Hematopoietic multipotent progenitor cell treated with erythropoietin and hydrocortisone succinate and interleukin-3 and kit ligand, for 17 days (in vitro differentiated cells): ENCODE measurements around the gene BCL2L12.

Source experiments
- DNase-seq: peaks from one replicate; pipeline ENCODE4 v3.0.0-alpha.2; 2015; ENCODE audit warnings: low spot score

The BCL2L12 gene

DNA sequence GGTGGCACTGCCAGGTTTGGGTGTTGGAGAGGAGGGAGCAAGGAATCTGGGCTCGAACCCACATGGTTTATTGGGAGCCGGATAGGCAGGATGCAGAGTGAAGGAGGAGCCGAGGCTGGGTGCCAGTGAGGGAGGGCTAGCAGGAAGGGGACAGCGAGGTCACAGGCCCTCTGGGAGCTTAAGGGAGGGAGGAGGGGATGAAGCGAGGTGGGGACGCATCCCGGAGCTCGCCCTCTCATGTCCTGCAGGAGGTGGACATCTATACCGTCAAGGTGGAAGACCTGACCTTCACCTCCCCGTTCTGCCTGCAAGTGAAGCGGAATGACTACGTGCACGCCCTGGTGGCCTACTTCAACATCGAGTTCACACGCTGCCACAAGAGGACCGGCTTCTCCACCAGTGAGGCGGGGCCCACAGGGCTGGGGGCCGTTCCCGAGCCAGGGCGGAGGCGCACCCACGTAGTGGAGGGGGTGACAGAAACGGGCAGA is 20.2 kb downstream of the BCL2L12 start:
- no peak for DNase-seq

- DNase-seq: no peak
Observed at GRCh38 chr19:49686503-49687088, 20.9 kb downstream of the BCL2L12 start.

- DNase-seq: no peak
Observed at GRCh38 chr19:49687150-49687549, 21.4 kb downstream of the BCL2L12 start.

GRCh38 chr19:49687566-49688316 is 22.0 kb downstream of the BCL2L12 start:
- DNase-seq: no peak

DNA sequence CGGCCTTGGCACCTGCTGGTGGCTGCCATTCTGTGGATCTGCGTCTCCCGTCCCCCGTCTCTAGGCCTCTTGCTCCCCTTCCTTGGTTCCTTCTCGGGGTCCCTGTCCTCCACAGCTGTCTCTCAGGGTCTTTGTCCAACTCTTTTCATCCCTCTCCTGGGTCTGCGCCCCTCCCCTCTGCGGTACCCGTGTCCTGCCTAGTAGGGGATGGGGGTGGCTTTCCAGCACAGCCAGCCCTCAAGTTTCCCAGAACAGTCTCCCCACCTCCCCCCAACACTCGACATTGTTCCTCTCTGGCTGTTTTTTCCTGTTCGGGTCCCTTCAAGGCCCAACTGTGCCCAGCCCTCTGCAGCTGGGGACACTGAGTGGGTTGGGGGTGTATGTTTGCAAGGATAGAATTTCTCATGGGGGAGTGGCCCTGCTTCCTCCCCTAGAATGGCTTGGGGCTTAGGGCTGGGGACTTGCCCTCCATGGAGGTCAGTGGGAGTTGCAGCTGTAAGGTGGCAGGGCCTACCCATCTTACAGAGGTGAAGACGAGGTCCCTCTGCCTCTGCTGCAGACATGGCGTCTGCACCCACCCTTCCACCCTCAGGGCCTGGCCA is 22.9 kb downstream of the BCL2L12 start:
- no peak for DNase-seq

GRCh38 chr19:49689133-49690078 is 23.7 kb downstream of the BCL2L12 start, which contains the start of gene ADM5:
Gene ADM5 (plus strand): TSS chr19:49689594. CDS start chr19:49689838, 244 bp downstream.
- no peak for DNase-seq

GRCh38 chr19:49690079-49690655 is 24.4 kb downstream of the BCL2L12 start:
- DNase-seq: no peak

DNA sequence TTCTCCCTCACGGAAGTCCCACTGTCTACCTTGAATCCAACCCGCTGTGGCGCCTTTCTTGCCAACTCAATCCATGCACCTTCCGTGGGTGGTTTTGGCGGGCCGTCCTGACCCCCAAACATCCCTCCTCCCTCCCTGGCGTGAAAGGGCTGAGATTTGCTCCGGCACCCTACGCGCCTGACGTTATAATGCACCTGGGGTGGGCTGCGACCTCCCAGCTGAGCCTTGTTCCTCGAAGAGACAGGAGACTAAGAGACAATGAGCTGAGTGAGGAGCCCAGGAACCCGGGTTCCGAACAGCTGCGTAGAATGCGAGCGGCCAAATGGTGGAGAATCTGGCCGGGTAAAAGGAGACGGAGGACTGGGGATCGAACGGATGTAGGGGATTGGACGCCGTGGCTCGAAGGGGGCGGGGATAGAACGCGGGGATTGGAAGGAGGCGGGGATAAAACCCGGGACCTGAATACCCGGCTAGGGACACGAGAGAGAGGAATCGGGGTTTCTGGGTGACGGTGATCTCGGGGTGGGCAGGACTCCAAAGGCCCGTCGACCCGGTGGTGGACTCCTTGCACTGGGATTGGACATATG is 25.0 kb downstream of the BCL2L12 start, which contains the start of gene CPT1C:
Gene CPT1C, plus strand, starts transcription at position 461 of the 587 bp plus-strand sequence. CDS start 1,137 bp downstream, outside the sequence.
- no peak for DNase-seq

DNA sequence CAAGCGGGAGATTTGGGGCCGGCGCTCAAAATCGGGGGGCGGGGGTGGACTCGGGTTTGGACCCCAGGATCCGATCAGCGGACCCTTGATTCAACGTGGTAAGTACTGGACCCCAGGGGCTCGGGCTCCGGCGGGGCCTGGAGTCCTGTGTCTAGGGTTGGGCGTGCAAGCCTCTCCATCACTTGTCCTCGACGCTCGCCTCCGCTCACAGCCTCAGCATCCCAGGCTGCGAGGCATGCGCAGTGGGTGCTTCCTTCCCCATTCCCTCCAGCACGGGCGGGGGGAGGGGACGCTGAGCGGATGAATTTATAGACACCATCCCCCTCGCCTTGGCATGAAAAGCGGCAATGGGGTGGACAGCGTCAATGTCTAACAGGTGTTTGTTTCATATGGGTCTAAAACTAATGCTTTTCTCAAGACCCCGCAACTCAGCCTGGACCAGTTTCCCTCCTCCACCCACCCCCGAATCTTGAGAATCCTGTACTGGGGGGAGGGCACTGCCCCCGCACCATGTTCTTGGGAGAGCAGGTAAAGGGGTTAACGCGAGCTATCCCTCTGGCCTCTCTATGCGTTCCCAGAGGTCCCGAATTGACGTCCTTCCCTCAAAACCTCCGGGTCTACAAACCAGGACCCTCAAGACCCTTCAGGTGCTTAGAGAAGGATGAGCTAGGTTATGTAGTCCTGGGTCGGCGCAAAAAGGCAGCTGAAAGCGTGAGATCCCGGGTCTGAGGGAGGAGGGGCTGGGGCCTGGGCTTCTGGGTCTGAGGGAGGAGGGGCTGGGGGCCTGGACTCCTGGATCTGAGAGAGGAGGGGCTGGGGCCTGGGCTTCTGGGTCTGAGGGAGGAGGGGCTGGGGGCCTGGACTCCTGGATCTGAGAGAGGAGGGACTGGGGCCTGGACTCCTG is 25.8 kb downstream of the BCL2L12 start:
- DNase-seq: no peak

GRCh38 chr19:49692147-49692506 is 26.4 kb downstream of the BCL2L12 start:
- no peak for DNase-seq

DNA sequence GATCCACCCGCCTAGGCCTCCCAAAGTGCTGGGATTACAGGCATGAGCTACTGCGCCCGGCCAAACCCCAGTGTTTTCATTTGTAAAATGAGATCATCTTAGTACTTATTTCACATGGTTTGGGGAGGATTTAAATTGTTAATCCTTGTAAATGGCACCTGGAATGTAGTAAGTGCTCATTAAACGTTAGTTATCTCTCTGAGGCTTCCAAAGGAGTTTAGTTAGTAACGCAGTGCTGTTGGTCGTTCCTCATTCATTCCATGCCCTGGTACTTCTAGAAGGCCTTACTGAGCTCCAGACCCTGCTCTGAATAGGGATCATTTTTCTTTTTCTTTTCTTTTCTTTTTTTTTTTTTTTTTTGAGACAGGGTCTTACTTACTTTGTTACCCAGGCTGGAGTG is 30.4 kb downstream of the BCL2L12 start:
- no peak for DNase-seq

GRCh38 chr19:49696865-49697264 is 31.1 kb downstream of the BCL2L12 start:
- DNase-seq: no peak

GRCh38 chr19:49699364-49699763 is 33.6 kb downstream of the BCL2L12 start:
- DNase-seq: no peak

DNA sequence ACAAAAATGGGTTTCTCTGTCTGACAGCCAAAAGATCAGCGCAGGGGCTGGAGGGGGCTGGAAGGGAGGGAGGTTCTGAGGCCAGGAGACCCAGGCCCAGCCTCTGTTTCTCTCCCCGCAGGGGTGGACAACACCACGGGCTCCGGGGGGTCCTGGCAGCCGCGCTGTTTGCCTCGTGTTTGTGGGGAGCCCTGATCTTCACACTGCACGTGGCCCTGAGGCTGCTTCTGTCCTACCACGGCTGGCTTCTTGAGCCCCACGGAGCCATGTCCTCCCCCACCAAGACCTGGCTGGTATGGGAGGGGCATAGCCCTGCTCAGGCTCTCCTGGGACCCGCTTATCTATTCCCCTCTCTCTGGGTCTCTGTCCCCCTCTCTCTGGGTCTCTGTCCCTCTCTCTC is 34.8 kb downstream of the BCL2L12 start:
- DNase-seq: no peak

DNA sequence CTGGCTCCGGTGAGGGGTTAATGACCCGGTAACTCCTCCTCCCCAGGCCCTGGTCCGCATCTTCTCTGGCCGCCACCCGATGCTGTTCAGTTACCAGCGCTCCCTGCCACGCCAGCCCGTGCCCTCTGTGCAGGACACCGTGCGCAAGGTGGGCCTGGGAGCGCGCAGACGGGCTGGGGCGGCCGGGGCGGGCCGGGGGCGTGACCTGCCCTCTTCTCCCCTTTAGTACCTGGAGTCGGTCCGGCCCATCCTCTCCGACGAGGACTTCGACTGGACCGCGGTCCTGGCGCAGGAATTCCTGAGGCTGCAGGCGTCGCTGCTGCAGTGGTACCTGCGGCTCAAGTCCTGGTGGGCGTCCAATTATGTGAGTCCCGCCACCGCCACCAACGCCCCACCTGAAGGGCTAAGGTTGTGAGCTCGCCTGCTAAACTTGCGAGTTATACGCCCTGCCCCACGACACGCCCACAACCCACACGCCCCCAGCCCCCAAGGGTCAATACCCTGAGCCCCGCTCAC is 35.6 kb downstream of the BCL2L12 start:
- no peak for DNase-seq

GRCh38 chr19:49704888-49705642 is 39.3 kb downstream of the BCL2L12 start:
- DNase-seq: no peak

- no peak for DNase-seq
Observed at GRCh38 chr19:49705919-49706318, 40.2 kb downstream of the BCL2L12 start.

GRCh38 chr19:49710372-49710951 is 44.7 kb downstream of the BCL2L12 start:
- no peak for DNase-seq

- DNase-seq: peak; percentile 43
Observed at GRCh38 chr19:49712397-49712859, 46.7 kb downstream of the BCL2L12 start.
